Measurements from ENCODE around the gene GADD45GIP1. TPM values are rescaled to one million over a fixed set of nuclear protein-coding genes. Genes with fewer than 3 reads are reported as not detected.

GADD45GIP1 gene
- total and polyA plus RNA-seq, 10 of the 15 experiments (the other 5 are each of a cell fraction or from before 2014, with no cell fraction given), result 5.1 to 136 (median 30.1) TPM

DNA sequence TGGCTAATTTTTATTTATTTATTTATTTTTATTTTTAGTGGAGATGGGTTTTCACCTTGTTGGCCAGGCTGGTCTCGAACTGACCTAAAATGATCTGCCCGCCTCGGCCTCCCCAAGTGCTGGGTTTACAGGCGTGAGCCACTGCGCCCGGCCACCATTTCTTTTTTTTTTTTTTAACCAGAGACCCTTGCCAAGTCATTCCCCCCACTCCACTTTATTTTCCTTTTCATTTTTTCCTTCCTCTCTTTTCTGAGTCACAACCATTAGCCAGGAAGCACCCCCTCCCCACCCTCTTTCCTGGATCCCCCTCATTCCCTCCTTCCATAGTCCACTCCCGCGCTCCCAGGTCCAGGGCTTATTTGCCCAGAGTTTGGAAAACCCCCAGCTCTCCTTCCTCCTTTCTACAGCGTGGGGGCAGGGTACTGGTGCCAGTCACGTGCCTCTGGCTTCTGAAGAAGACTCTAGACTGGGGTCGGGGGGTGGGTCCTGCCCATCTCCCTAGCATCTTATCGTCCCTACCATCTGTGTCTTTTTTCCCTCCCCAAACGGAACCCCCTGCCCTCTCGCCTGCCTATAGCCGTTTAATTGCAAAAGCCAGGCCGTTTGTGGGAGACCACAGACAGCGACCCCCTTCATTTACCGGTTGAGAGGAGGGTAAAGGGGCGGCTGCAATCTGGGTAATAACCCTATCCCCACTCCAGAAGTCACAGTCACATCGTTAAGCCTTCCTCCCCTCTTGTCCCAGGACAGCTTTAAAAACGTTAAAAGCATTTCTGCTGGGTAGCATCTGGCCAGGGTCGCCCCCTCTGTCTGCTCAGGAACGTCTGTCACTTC is 19.7 kb downstream of the GADD45GIP1 start:
- 19% methylated on average over 23 of the region's 23 CpGs for WGBS (ENCODE audit: insufficient coverage, insufficient replicate concordance, low lambda C conversion rate, missing lambda C conversion rate)
- peaks cover 42% of the 10 kb centered on the region for H3K4me1 ChIP-seq (ENCODE audit: control insufficient read depth, insufficient read depth, low read length)
- H3K36me3 ChIP-seq (ENCODE audit: control insufficient read depth in 2 of 2, insufficient read depth in 2 of 2, low read length in 1 of 2), result peaks cover 13 to 28% of the 10 kb centered on the region in 2 experiments
- ATAC-seq, result 0 out of 3 replicates have a peak, but pooled peaks have one; percentile 2
- ChIA-PET CTCF (interaction anchor here (0.9 to 1.6 kb wide), 6 partner anchors 27 to 160 kb away, joined by 3 to 9 read pairs (median 4); no protein-coding TSS in a partner anchor), RAD21 (ENCODE audit: unreplicated experiment) (interaction anchor here (1.1 to 1.8 kb wide), 4 partner anchors 28 to 46 kb away, joined by 3 to 8 read pairs (median 5); partner anchors contain the start of gene GCDH), SMC1A (ENCODE audit: uncharacterized antibody, unreplicated experiment) (interaction anchor here (0.8 to 1.8 kb wide), 5 partner anchors 9 to 52 kb away, joined by 3 to 9 read pairs (median 4); partner anchors contain the start of gene GCDH), POLR2A (interaction anchor here (0.5 to 3.1 kb wide), 11 partner anchors 11 to 854 kb away, joined by 3 to 13 read pairs (median 4); partner anchors contain the start of genes DNASE2, GADD45GIP1 and GCDH)
- H3K79me2 ChIP-seq (ENCODE audit: control insufficient read depth, insufficient read depth, low read length), result peaks cover 52% of the 10 kb centered on the region
- intact Hi-C loops (cut with micrococcal nuclease; ENCODE audit: unreplicated experiment), result loop anchor here (5.0 kb wide), 1 partner anchor 150 kb away; no protein-coding TSS in a partner anchor
- peak overlapping the region; percentile 64 for H3K4me3 ChIP-seq
- H3K9me3 ChIP-seq (replicated peaks; ENCODE audit: control insufficient read depth, insufficient read depth, low read length), result no peaks in the 10 kb centered on the region
- peaks cover 12% of the 10 kb centered on the region; the same call in 1 of the 2 replicates for H4K20me1 ChIP-seq (ENCODE audit: control insufficient read depth, insufficient read depth)
- in situ Hi-C loops (cut with MboI), result no loop called here
- H3K27me3 ChIP-seq (replicated peaks in 1 of 2; ENCODE audit: control insufficient read depth in 2 of 2, insufficient read depth in 2 of 2, low read length in 1 of 2), result no peaks in the 10 kb centered on the region
- peak overlapping the region; percentile 89 for H3K27ac ChIP-seq (ENCODE audit: control insufficient read depth, insufficient read depth)
- peak overlapping the region; percentile 86 for H2AFZ ChIP-seq (ENCODE audit: control insufficient read depth, low read depth, low read length)
- H3K9ac ChIP-seq (ENCODE audit: control insufficient read depth, insufficient read depth, low read length), result peak overlapping the region; percentile 84
- peak overlapping the region; percentile 100 for H3K4me2 ChIP-seq (ENCODE audit: control insufficient read depth, insufficient read depth)
- no peak for FAIRE-seq
- no TSS peak for BruUV-seq (replicated peaks)
- no peak for DNase-seq (ENCODE audit: low read depth, low spot score)
- TF ChIP-seq, protein P1, sequence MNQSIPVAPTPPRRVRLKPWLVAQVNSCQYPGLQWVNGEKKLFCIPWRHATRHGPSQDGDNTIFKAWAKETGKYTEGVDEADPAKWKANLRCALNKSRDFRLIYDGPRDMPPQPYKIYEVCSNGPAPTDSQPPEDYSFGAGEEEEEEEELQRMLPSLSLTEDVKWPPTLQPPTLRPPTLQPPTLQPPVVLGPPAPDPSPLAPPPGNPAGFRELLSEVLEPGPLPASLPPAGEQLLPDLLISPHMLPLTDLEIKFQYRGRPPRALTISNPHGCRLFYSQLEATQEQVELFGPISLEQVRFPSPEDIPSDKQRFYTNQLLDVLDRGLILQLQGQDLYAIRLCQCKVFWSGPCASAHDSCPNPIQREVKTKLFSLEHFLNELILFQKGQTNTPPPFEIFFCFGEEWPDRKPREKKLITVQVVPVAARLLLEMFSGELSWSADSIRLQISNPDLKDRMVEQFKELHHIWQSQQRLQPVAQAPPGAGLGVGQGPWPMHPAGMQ (IDR thresholded peaks at IDR 0.05; ENCODE audit: borderline replicate concordance), result no peak
- no peak for TF ChIP-seq SMAD5 (IDR thresholded peaks at IDR 0.05; ENCODE audit: low read depth)
- TF ChIP-seq ZNF217 (IDR thresholded peaks at IDR 0.05), result no peak
- no peak for TF ChIP-seq SREBF1 (IDR thresholded peaks at IDR 0.05; ENCODE audit: low read length)
- no peak for TF ChIP-seq KAT2A (conservative IDR thresholded peaks at IDR 0.05; ENCODE audit: control insufficient read depth, low read depth, low read length)
- no peak for TF ChIP-seq NR2C1 (IDR thresholded peaks at IDR 0.05)
- TF ChIP-seq, protein P2, sequence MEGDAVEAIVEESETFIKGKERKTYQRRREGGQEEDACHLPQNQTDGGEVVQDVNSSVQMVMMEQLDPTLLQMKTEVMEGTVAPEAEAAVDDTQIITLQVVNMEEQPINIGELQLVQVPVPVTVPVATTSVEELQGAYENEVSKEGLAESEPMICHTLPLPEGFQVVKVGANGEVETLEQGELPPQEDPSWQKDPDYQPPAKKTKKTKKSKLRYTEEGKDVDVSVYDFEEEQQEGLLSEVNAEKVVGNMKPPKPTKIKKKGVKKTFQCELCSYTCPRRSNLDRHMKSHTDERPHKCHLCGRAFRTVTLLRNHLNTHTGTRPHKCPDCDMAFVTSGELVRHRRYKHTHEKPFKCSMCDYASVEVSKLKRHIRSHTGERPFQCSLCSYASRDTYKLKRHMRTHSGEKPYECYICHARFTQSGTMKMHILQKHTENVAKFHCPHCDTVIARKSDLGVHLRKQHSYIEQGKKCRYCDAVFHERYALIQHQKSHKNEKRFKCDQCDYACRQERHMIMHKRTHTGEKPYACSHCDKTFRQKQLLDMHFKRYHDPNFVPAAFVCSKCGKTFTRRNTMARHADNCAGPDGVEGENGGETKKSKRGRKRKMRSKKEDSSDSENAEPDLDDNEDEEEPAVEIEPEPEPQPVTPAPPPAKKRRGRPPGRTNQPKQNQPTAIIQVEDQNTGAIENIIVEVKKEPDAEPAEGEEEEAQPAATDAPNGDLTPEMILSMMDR (IDR thresholded peaks at IDR 0.05 in 2 of 3, conservative IDR thresholded peaks at IDR 0.05 in 1 of 3; ENCODE audit: control insufficient read depth in 2 of 3, extremely low read depth in 1 of 3, insufficient read depth in 1 of 3, low read depth in 3 of 3, low read length in 3 of 3), result no peak
- peak; percentile 89 for TF ChIP-seq RAD51 (IDR thresholded peaks at IDR 0.05)
- TF ChIP-seq MEF2A (IDR thresholded peaks at IDR 0.05; ENCODE audit: insufficient read depth, low read depth, low read length), result no peak
- TF ChIP-seq ZBED1 (IDR thresholded peaks at IDR 0.05; ENCODE audit: borderline replicate concordance), result no peak
- no peak for TF ChIP-seq MYC (IDR thresholded peaks at IDR 0.05; ENCODE audit: insufficient read depth, insufficient read length, insufficient replicate concordance, low read length, severe bottlenecking)
- TF ChIP-seq, protein P3, sequence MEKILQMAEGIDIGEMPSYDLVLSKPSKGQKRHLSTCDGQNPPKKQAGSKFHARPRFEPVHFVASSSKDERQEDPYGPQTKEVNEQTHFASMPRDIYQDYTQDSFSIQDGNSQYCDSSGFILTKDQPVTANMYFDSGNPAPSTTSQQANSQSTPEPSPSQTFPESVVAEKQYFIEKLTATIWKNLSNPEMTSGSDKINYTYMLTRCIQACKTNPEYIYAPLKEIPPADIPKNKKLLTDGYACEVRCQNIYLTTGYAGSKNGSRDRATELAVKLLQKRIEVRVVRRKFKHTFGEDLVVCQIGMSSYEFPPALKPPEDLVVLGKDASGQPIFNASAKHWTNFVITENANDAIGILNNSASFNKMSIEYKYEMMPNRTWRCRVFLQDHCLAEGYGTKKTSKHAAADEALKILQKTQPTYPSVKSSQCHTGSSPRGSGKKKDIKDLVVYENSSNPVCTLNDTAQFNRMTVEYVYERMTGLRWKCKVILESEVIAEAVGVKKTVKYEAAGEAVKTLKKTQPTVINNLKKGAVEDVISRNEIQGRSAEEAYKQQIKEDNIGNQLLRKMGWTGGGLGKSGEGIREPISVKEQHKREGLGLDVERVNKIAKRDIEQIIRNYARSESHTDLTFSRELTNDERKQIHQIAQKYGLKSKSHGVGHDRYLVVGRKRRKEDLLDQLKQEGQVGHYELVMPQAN (conservative IDR thresholded peaks at IDR 0.05), result no peak
- TF ChIP-seq, protein P4, sequence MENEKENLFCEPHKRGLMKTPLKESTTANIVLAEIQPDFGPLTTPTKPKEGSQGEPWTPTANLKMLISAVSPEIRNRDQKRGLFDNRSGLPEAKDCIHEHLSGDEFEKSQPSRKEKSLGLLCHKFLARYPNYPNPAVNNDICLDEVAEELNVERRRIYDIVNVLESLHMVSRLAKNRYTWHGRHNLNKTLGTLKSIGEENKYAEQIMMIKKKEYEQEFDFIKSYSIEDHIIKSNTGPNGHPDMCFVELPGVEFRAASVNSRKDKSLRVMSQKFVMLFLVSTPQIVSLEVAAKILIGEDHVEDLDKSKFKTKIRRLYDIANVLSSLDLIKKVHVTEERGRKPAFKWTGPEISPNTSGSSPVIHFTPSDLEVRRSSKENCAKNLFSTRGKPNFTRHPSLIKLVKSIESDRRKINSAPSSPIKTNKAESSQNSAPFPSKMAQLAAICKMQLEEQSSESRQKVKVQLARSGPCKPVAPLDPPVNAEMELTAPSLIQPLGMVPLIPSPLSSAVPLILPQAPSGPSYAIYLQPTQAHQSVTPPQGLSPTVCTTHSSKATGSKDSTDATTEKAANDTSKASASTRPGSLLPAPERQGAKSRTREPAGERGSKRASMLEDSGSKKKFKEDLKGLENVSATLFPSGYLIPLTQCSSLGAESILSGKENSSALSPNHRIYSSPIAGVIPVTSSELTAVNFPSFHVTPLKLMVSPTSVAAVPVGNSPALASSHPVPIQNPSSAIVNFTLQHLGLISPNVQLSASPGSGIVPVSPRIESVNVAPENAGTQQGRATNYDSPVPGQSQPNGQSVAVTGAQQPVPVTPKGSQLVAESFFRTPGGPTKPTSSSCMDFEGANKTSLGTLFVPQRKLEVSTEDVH (IDR thresholded peaks at IDR 0.05; ENCODE audit: low read depth, partially characterized antibody), result no peak
